Mammary epithelial cell (primary cell): ENCODE measurements around the gene PDE11A.

Experiments used
- CTCF ChIP-seq, 2 donors: IDR thresholded peaks in 1 of 2; conservative IDR thresholded peaks in 1 of 2; 2 replicates each; pipeline ENCODE4 v1.5.1; 2011 to 2012; ENCODE audit warnings: inconsistent platforms in 2 of 2, low read length in 2 of 2, mild to moderate bottlenecking in 2 of 2, control low read depth in 1 of 2, low read depth in 1 of 2; ENCODE audit not compliant: insufficient read depth in 1 of 2; ENCODE audit errors: extremely low read depth in 1 of 2
- EZH2 ChIP-seq: IDR thresholded peaks from 2 replicates; pipeline ENCODE4 v1.6.1; 2012; ENCODE audit warnings: low read length, inconsistent platforms, borderline replicate concordance

- TF ChIP-seq CTCF (conservative IDR thresholded peaks at IDR 0.05 in 1 of 2, IDR thresholded peaks at IDR 0.05 in 1 of 2; ENCODE audit: extremely low read depth in 1 of 2, insufficient read depth in 1 of 2, low read depth in 1 of 2, low read length in 2 of 2): no peak
- TF ChIP-seq EZH2: no peak
These were observed 46.9 kb downstream of the PDE11A start for GRCh38 chr2:178025551-178026185.
